ENCODE data around the gene BNC2. TPM values are rescaled to one million over a fixed set of nuclear protein-coding genes. Genes with fewer than 3 reads are reported as not detected.

The BNC2 gene
- total RNA-seq, 1 donor: 53.9 TPM

DNA sequence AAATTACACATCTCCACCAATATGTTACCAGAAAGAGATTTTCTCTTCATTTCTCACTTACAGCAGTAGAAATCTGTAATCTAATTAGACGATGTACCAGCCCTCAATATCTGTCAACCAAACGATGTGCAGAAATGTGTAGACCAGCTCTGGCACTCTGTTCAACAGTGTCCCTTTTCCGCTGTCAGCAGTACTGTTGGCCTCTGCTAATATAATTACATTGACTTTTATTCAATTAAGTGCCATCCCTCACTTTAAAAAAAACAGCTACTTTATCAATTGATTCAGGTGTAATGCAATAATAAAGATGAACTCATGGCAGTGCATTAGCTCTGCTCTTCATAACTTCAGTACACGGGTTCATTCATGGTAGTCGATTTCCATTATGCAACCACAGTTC, 448.4 kb downstream of the BNC2 start:
- Histone ChIP-seq H3K4me2 (ENCODE audit: insufficient read depth, low read length) (no peak overlapping the region), H2AFZ (ENCODE audit: low read length) (no peak overlapping the region), H3K36me3 (ENCODE audit: insufficient read depth, low read length) (peaks cover 14% of the 10 kb centered on the region), H3K79me2 (ENCODE audit: insufficient read depth, low read length) (peaks cover 2% of the 10 kb centered on the region), H3K4me3 (ENCODE audit: insufficient read depth, low read length) (no peak overlapping the region), H3K27ac (ENCODE audit: low read depth, low read length) (no peak overlapping the region), H3K9me3 (ENCODE audit: low read depth, low read length) (no peaks in the 10 kb centered on the region), H4K20me1 (ENCODE audit: insufficient read depth, low read length) (no peaks in the 10 kb centered on the region), H3K27me3 (ENCODE audit: insufficient read depth, low read length) (no peaks in the 10 kb centered on the region), H3K4me1 (ENCODE audit: insufficient read depth, low read length) (peaks cover 23% of the 10 kb centered on the region)
- TF ChIP-seq CTCF (IDR thresholded peaks at IDR 0.05; ENCODE audit: extremely low read depth, low read depth, low read length): no peak
- no peak for DNase-seq (ENCODE audit: insufficient read length, low spot score, missing footprints)

GRCh38 chr9:16421532-16421931, 448.9 kb downstream of the BNC2 start:
- Histone ChIP-seq H2AFZ (ENCODE audit: low read length) (no peak overlapping the region), H3K4me2 (ENCODE audit: insufficient read depth, low read length) (no peak overlapping the region), H3K4me3 (ENCODE audit: insufficient read depth, low read length) (no peak overlapping the region), H3K9me3 (ENCODE audit: low read depth, low read length) (no peaks in the 10 kb centered on the region), H3K27me3 (ENCODE audit: insufficient read depth, low read length) (no peaks in the 10 kb centered on the region), H3K79me2 (ENCODE audit: insufficient read depth, low read length) (peaks cover 2% of the 10 kb centered on the region), H3K27ac (ENCODE audit: low read depth, low read length) (no peak overlapping the region), H4K20me1 (ENCODE audit: insufficient read depth, low read length) (no peaks in the 10 kb centered on the region), H3K4me1 (ENCODE audit: insufficient read depth, low read length) (peaks cover 28% of the 10 kb centered on the region), H3K36me3 (ENCODE audit: insufficient read depth, low read length) (peaks cover 14% of the 10 kb centered on the region)
- TF ChIP-seq CTCF (IDR thresholded peaks at IDR 0.05; ENCODE audit: extremely low read depth, low read depth, low read length): no peak
- DNase-seq (ENCODE audit: insufficient read length, low spot score, missing footprints): no peak

DNA sequence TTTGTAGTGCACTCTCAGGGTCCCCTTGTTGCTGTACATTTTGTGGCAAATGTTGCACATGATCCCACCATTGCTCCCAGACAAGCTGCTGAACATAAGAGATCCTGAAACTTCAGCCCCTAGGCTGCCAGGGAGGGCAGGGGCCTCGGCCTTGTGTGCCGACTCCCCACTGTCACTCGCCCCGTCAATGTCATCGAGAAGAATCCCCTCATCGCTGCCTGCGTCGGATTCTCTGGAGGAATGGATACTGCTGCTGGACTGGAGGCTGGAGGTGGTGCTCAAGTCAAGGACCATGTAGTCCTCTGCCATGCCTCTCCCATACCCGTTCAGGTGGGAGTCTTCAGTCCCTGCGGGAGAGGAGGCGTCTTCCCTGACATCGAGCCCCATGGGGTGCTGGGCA, 451.3 kb downstream of the BNC2 start:
- H3K9me3 ChIP-seq (ENCODE audit: low read depth, low read length): no peaks in the 10 kb centered on the region
- no peak overlapping the region for H3K4me2 ChIP-seq (ENCODE audit: insufficient read depth, low read length)
- no peaks in the 10 kb centered on the region for H4K20me1 ChIP-seq (ENCODE audit: insufficient read depth, low read length)
- H3K27me3 ChIP-seq (ENCODE audit: insufficient read depth, low read length): no peaks in the 10 kb centered on the region
- H3K36me3 ChIP-seq (ENCODE audit: insufficient read depth, low read length): peaks cover 14% of the 10 kb centered on the region
- TF ChIP-seq CTCF (IDR thresholded peaks at IDR 0.05; ENCODE audit: extremely low read depth, low read depth, low read length): no peak
- H3K79me2 ChIP-seq (ENCODE audit: insufficient read depth, low read length): peaks cover 2% of the 10 kb centered on the region
- DNase-seq (ENCODE audit: insufficient read length, low spot score, missing footprints): no peak
- no peak overlapping the region for H3K4me3 ChIP-seq (ENCODE audit: insufficient read depth, low read length)
- H2AFZ ChIP-seq (ENCODE audit: low read length): no peak overlapping the region
- no peak overlapping the region for H3K27ac ChIP-seq (ENCODE audit: low read depth, low read length)
- peaks cover 30% of the 10 kb centered on the region for H3K4me1 ChIP-seq (ENCODE audit: insufficient read depth, low read length)

DNA sequence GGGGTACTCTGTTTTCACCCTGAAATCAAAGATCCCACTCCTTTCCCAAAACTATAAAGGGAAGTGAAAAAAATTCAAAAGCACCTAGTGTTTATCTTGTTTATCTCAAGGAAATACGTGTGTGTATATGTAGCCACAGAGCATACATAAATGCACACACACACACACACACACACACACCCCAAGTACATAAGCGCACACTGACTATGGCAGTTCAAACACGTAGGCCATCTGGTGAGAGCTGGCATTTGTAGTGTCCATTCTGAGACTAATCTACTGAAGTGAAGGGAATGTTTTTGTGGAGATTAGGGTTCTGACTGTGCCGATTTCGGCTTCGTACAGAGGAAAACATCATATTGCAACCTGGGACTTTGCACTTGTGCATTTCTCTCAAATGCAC, 451.7 kb downstream of the BNC2 start:
- no peak for TF ChIP-seq CTCF (IDR thresholded peaks at IDR 0.05; ENCODE audit: extremely low read depth, low read depth, low read length)

More for the DNA sequence above, 451.7 kb downstream of the BNC2 start:
- Histone ChIP-seq H3K9me3 (ENCODE audit: low read depth, low read length) (no peaks in the 10 kb centered on the region), H3K79me2 (ENCODE audit: insufficient read depth, low read length) (peaks cover 2% of the 10 kb centered on the region), H3K36me3 (ENCODE audit: insufficient read depth, low read length) (peaks cover 14% of the 10 kb centered on the region), H3K4me3 (ENCODE audit: insufficient read depth, low read length) (no peak overlapping the region), H2AFZ (ENCODE audit: low read length) (no peak overlapping the region), H3K27me3 (ENCODE audit: insufficient read depth, low read length) (no peaks in the 10 kb centered on the region), H3K4me1 (ENCODE audit: insufficient read depth, low read length) (peaks cover 34% of the 10 kb centered on the region), H3K27ac (ENCODE audit: low read depth, low read length) (no peak overlapping the region), H4K20me1 (ENCODE audit: insufficient read depth, low read length) (no peaks in the 10 kb centered on the region), H3K4me2 (ENCODE audit: insufficient read depth, low read length) (no peak overlapping the region)
- no peak for DNase-seq (ENCODE audit: insufficient read length, low spot score, missing footprints)
